RPMI8226 (cell line): ENCODE results near the gene ADAMTS2.

ENCODE experiments used
- DNase-seq: peaks from one replicate; pipeline ENCODE4 v3.0.0-alpha.2; 2015

ADAMTS2 gene

GRCh38 chr5:179264783-179265513 is 80.3 kb downstream of the ADAMTS2 start:
- DNase-seq: no peak

GRCh38 chr5:179264053-179264782 is 81.0 kb downstream of the ADAMTS2 start:
- DNase-seq: no peak

- DNase-seq: no peak
Observed at GRCh38 chr5:179263391-179264052, 81.7 kb downstream of the ADAMTS2 start.

GRCh38 chr5:179262126-179262920 is 82.9 kb downstream of the ADAMTS2 start:
- no peak for DNase-seq

- peak; percentile 33 for DNase-seq
Observed at GRCh38 chr5:179261301-179262125, 83.7 kb downstream of the ADAMTS2 start.

- no peak for DNase-seq
Observed at GRCh38 chr5:179260324-179261070, 84.8 kb downstream of the ADAMTS2 start.

GRCh38 chr5:179259731-179260323 is 85.4 kb downstream of the ADAMTS2 start:
- DNase-seq: no peak

- DNase-seq: no peak
Observed at GRCh38 chr5:179258922-179259730, 86.1 kb downstream of the ADAMTS2 start.

- no peak for DNase-seq
Observed at GRCh38 chr5:179258001-179258921, 87.0 kb downstream of the ADAMTS2 start.

- DNase-seq: no peak
Observed at GRCh38 chr5:179257176-179257682, 88.0 kb downstream of the ADAMTS2 start.

- peak; percentile 21 for DNase-seq
Observed at GRCh38 chr5:179256328-179257175, 88.7 kb downstream of the ADAMTS2 start.

- DNase-seq: no peak
Observed at GRCh38 chr5:179255527-179256327, 89.5 kb downstream of the ADAMTS2 start.

- no peak for DNase-seq
Observed at GRCh38 chr5:179254638-179255271, 90.5 kb downstream of the ADAMTS2 start.

- DNase-seq: no peak
Observed at GRCh38 chr5:179253730-179254129, 91.5 kb downstream of the ADAMTS2 start.

GRCh38 chr5:179251276-179251969 is 93.8 kb downstream of the ADAMTS2 start:
- DNase-seq: no peak
